ENCODE data around the gene CD74. TPM values are rescaled to one million over a fixed set of nuclear protein-coding genes. Genes with fewer than 3 reads are reported as not detected.

Gene CD74
- total RNA-seq, 4 donors from 2014 or later = 287 to 675 (median 493) TPM

DNA sequence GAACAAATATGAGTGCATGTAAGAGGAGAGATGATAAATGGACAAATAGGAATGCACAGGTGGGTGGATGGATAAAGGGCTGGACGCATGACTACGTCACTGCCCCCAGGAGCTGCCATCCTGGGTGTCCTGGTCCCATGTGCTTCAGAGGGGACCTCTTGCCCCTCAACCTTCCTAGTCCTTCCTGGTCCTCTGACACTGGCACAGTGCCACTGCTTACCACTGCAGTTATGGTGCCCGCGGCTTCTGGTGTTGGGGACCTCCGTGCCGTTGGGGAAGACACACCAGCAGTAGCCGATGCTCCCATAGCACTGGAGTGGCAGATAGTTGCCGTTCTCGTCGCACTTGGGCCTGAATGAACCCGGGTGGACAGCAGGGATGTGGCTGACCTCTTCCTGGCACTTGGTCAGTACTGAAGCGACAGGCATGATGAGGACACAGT, 9.8 kb downstream of the CD74 start:
- TF ChIP-seq, protein P1, sequence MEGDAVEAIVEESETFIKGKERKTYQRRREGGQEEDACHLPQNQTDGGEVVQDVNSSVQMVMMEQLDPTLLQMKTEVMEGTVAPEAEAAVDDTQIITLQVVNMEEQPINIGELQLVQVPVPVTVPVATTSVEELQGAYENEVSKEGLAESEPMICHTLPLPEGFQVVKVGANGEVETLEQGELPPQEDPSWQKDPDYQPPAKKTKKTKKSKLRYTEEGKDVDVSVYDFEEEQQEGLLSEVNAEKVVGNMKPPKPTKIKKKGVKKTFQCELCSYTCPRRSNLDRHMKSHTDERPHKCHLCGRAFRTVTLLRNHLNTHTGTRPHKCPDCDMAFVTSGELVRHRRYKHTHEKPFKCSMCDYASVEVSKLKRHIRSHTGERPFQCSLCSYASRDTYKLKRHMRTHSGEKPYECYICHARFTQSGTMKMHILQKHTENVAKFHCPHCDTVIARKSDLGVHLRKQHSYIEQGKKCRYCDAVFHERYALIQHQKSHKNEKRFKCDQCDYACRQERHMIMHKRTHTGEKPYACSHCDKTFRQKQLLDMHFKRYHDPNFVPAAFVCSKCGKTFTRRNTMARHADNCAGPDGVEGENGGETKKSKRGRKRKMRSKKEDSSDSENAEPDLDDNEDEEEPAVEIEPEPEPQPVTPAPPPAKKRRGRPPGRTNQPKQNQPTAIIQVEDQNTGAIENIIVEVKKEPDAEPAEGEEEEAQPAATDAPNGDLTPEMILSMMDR (IDR thresholded peaks at IDR 0.05) = no peak
- no peak for TF ChIP-seq POLR2A (IDR thresholded peaks at IDR 0.05)
- Histone ChIP-seq H3K4me1 (peaks cover 0 to 5% of the 10 kb centered on the region in 2 donors), H3K27me3 (no peaks in the 10 kb centered on the region), H3K36me3 (peaks cover 14 to 23% of the 10 kb centered on the region in 2 donors), H3K9me3 (no peaks in the 10 kb centered on the region), H3K4me3 (replicated peaks in 1 of 3) (no peak overlapping the region), H3K27ac (no peak overlapping the region)
- 86 to 93% methylated on average over 7 to 10 of the region's 12 CpGs for WGBS, 2 donors
- intact Hi-C loops (cut with DNase I) = no loop called here
- no peak for DNase-seq

DNA sequence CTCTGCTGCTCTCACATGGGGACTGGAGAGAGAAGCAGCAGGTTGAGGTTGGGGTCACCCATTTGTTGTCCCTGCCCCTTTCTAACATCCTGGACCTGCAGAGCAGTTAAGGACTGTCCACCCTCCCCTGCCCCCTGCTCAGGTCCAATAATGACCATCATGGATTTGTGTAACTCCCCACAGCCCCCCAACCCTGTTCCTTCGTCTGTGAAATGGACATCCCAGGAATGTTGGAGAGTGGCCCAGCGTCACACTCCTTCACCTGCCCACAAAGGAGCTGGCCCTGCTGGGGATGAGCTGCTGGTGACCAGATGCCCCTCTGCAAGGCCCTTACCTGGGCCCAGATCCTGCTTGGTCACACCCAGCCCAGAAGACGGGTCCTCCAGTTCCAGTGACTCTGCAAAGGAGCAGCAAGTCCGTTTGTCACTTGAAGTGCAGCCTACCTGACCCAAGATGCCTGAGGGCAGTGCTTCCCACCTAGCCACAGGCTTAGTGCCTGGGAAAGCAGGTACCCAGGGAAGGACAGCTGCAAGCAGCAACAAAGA, 10.4 kb downstream of the CD74 start:
- 83 to 100% methylated on average over 1 to 4 of the region's 4 CpGs for WGBS, 2 donors
- H3K4me3 ChIP-seq (replicated peaks in 1 of 3) = no peak overlapping the region
- DNase-seq = no peak
- peaks cover 14 to 23% of the 10 kb centered on the region in 2 donors for H3K36me3 ChIP-seq
- H3K27ac ChIP-seq = no peak overlapping the region
- TF ChIP-seq, protein P1 (IDR thresholded peaks at IDR 0.05) = no peak
- TF ChIP-seq POLR2A (IDR thresholded peaks at IDR 0.05) = no peak
- H3K9me3 ChIP-seq = no peaks in the 10 kb centered on the region
- no peaks in the 10 kb centered on the region for H3K27me3 ChIP-seq
- intact Hi-C loops (cut with DNase I) = no loop called here
- H3K4me1 ChIP-seq = peaks cover 0 to 1% of the 10 kb centered on the region in 2 donors

DNA sequence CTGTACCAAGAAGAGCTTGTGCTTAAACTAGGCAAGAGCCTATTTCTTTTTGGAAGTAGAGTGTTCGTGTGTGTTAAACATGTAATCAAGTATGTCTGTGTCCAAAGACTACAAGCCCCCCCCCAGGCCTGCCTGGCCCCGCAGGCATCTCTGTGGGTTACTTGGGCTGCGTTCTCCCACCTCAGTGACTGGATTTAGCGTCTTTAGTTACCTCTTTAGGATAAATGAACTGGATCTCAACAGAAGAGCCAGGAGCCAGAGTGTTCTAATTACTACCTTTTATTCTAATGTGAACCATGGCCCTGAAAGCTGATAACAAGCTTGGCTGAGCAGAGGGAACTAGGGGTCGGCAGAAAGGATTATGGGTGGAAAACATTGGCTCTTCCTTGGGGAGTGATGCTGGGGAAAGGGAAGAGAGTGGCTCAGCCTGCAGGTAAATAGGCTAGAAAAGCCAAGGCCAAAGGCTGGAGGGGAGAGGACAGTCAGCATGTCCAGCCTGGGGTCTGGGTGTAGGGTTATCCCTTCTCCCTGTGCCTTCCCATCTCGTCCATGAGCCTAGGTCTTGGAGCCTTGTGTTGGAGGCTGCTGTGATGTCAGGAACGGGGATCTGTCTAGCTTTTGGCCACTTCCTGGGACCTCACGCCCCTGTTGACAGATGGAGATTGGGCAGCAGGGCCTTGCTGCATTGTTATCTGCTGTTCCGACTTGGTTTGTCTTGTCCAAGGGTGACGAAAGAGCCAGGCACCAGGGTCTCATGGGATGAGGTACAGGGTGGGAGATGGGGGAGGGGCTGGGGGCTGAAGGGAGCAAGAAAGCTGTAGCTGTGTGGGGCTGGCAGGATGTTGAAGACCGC, 11.1 kb downstream of the CD74 start:
- Histone ChIP-seq H3K4me3 (replicated peaks in 1 of 3) (no peak overlapping the region), H3K27ac (no peak overlapping the region), H3K9me3 (no peaks in the 10 kb centered on the region), H3K27me3 (no peaks in the 10 kb centered on the region), H3K4me1 (no peaks in the 10 kb centered on the region), H3K36me3 (peaks cover 14 to 23% of the 10 kb centered on the region in 2 donors)
- no peak for DNase-seq
- TF ChIP-seq, protein P1 (IDR thresholded peaks at IDR 0.05) = no peak
- TF ChIP-seq POLR2A (IDR thresholded peaks at IDR 0.05) = no peak
- WGBS, 2 donors = 86 to 89% methylated on average over 11 of the region's 11 CpGs
- intact Hi-C loops (cut with DNase I) = no loop called here

DNA sequence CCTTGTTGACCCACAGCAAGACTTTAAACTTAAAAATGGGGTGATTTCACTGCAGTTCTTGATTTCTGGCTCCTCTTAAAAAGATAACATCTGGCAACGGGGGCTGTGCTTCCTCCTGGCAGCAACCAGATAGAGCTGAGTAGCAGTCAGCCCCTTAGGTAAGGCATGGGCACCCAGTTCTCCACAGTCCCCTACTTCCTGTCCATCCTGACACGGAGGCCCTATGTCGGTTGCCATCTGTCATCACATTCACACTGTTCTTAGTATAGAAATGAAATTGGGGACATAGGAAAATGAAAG, 11.7 kb downstream of the CD74 start:
- 65 to 74% methylated on average over 3 of the region's 3 CpGs for whole genome bisulfite sequencing, 2 donors

More for the DNA sequence above, 11.7 kb downstream of the CD74 start:
- H3K27ac ChIP-seq = no peak overlapping the region
- peaks cover 14 to 23% of the 10 kb centered on the region in 2 donors for H3K36me3 ChIP-seq
- H3K4me3 ChIP-seq (replicated peaks in 1 of 3) = no peak overlapping the region
- H3K27me3 ChIP-seq = no peaks in the 10 kb centered on the region
- H3K4me1 ChIP-seq = no peaks in the 10 kb centered on the region
- H3K9me3 ChIP-seq = no peaks in the 10 kb centered on the region
- no peak for DNase-seq
- no peak for TF ChIP-seq POLR2A (IDR thresholded peaks at IDR 0.05)
- TF ChIP-seq, protein P1 (IDR thresholded peaks at IDR 0.05) = no peak
- intact Hi-C loops (cut with DNase I) = no loop called here

All from thyroid gland (tissue), 4 donors.